Thoracic aorta (tissue), 2 donors: Measurements from ENCODE around the gene BOK. TPM values are rescaled to one million over a fixed set of nuclear protein-coding genes. Genes with fewer than 3 reads are reported as not detected.

Experiments used
- ATAC-seq: fragments of 150-250 bp; one replicate; pipeline ENCODE4 v1.8.0; 2017; ENCODE audit warnings: low read depth; ENCODE audit not compliant: insufficient number of reproducible peaks, low FRiP score
- DNase-seq: peaks from one replicate; pipeline ENCODE4 v3.0.0-alpha.2; 2020; ENCODE audit warnings: low spot score
- H3K27ac ChIP-seq, 2 donors: fragments of 200-600 bp; sonication (generic); 1 replicate in 1 of 2; 2 replicates in 1 of 2; pipeline ENCODE4 v1.5.1; 2016; ENCODE audit warnings: mild to moderate bottlenecking in 2 of 2, moderate library complexity in 2 of 2
- H3K27me3 ChIP-seq: fragments of 200-600 bp; sonication (generic); replicated peaks from 2 replicates; pipeline ENCODE4 v1.6.0; 2016; ENCODE audit warnings: mild to moderate bottlenecking; ENCODE audit not compliant: insufficient read depth
- H3K36me3 ChIP-seq: fragments of 200-600 bp; sonication (generic); one replicate; pipeline ENCODE4 v1.5.1; 2016
- H3K4me1 ChIP-seq, 2 donors: fragments of 200-600 bp; sonication (generic); 1 replicate in 1 of 2; 2 replicates in 1 of 2; pipeline versions ENCODE4 v1.5.1 to v1.6.0; 2016; ENCODE audit warnings: low read depth in 2 of 2, mild to moderate bottlenecking in 1 of 2; ENCODE audit not compliant: control insufficient read depth in 1 of 2
- H3K4me3 ChIP-seq: fragments of 200-600 bp; sonication (generic); 2 replicates; pipeline ENCODE4 v1.5.1; 2016; ENCODE audit warnings: mild to moderate bottlenecking
- H3K9me3 ChIP-seq: fragments of 200-600 bp; sonication (generic); 2 replicates; pipeline ENCODE4 v1.5.1; 2016
- total RNA-seq, 2 donors: library from RNA; depleted of rRNA; stranded (reverse); fragments of >200 nt; gene quantifications; one replicate each; pipeline versions ENCODE4 v1.1.0 to v1.2.3, GENCODE V29; 2016
- TF ChIP-seq, protein P1 (sequence below): fragments of 200-600 bp; sonication (generic); IDR thresholded peaks from one replicate; pipeline ENCODE4 v1.5.1; 2019; ENCODE audit warnings: antibody characterized with exemption

BOK gene
- total RNA-seq, 2 donors from 2014 or later: 10.7 to 27.5 TPM

- no peaks in the 10 kb centered on the region for H3K36me3 ChIP-seq
- no peak for DNase-seq
- H3K27ac ChIP-seq: no peak overlapping the region
- TF ChIP-seq, protein P1, sequence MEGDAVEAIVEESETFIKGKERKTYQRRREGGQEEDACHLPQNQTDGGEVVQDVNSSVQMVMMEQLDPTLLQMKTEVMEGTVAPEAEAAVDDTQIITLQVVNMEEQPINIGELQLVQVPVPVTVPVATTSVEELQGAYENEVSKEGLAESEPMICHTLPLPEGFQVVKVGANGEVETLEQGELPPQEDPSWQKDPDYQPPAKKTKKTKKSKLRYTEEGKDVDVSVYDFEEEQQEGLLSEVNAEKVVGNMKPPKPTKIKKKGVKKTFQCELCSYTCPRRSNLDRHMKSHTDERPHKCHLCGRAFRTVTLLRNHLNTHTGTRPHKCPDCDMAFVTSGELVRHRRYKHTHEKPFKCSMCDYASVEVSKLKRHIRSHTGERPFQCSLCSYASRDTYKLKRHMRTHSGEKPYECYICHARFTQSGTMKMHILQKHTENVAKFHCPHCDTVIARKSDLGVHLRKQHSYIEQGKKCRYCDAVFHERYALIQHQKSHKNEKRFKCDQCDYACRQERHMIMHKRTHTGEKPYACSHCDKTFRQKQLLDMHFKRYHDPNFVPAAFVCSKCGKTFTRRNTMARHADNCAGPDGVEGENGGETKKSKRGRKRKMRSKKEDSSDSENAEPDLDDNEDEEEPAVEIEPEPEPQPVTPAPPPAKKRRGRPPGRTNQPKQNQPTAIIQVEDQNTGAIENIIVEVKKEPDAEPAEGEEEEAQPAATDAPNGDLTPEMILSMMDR: no peak
- H3K4me3 ChIP-seq: no peak overlapping the region
- no peaks in the 10 kb centered on the region for H3K27me3 ChIP-seq
- ATAC-seq: no peak
- no peaks in the 10 kb centered on the region for H3K4me1 ChIP-seq
- H3K9me3 ChIP-seq: no peaks in the 10 kb centered on the region
Observed at GRCh38 chr2:241619597-241620418, 61.3 kb downstream of the BOK start.

DNA sequence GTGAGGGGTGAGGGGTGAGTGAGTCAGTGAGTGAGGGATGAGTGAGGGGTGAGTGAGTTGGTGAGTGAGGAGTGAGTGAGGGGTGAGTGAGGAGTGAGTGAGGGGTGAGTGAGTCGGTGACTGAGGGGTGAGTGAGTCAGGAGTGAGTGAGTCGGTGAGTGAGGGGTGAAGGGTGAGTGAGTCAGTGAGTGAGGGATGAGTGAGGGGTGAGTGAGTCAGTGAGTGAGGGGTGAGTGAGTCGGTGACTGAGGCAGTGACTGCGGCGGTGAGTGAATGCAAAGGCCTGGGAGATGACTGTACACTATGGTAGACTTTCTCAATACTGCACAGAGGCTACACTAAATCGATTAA lies 61.8 kb downstream of the BOK start:
- Histone ChIP-seq H3K36me3 (no peaks in the 10 kb centered on the region), H3K4me3 (no peak overlapping the region), H3K27ac (no peak overlapping the region), H3K27me3 (no peaks in the 10 kb centered on the region), H3K9me3 (no peaks in the 10 kb centered on the region), H3K4me1 (no peaks in the 10 kb centered on the region)
- TF ChIP-seq, protein P1: no peak
- DNase-seq (no peak), ATAC-seq (no peak)

Other genes with a start within 250 kb of the BOK start
- gene HDLBP, start 243.1 kb upstream of the BOK start, total RNA-seq: 100 to 1,000 TPM; 404 to 447 TPM
- 100 to 1,000 TPM; 289 to 405 TPM for gene SEPTIN2, start 242.8 kb upstream of the BOK start, total RNA-seq
- 10 to 100 TPM; 48.1 to 67.4 TPM for gene FARP2, start 202.5 kb upstream of the BOK start, total RNA-seq
- gene STK25, start 50.2 kb upstream of the BOK start, total RNA-seq: 100 to 1,000 TPM; 180 to 279 TPM
- gene THAP4, start 78.4 kb downstream of the BOK start, total RNA-seq: 10 to 100 TPM; 27.2 to 31.1 TPM
- 10 to 100 TPM; 52.0 to 86.1 TPM for gene ATG4B, start 78.9 kb downstream of the BOK start, total RNA-seq
- 1 to 10 TPM; 6.2 to 6.4 TPM for gene DTYMK, start 128.1 kb downstream of the BOK start, total RNA-seq
- gene ING5, start 143.3 kb downstream of the BOK start, total RNA-seq: 10 to 100 TPM; 27.3 to 64.8 TPM
- gene D2HGDH, start 175.9 kb downstream of the BOK start, total RNA-seq: 10 to 100 TPM; 11.1 to 38.0 TPM
- 1 to 10 TPM in 1 of 2 donors, under 1 TPM in 1; 0.49 to 2.2 TPM for gene GAL3ST2, start 218.1 kb downstream of the BOK start, total RNA-seq